Ishikawa (cell line): ENCODE data around the gene IL19.

Experiments used
- CEBPB ChIP-seq: IDR thresholded peaks from 2 replicates; pipeline ENCODE4 v1.6.1; 2012
- CREB1 ChIP-seq: IDR thresholded peaks from 2 replicates; pipeline ENCODE4 v1.6.1; 2012; ENCODE audit warnings: low read depth
- EGR1 ChIP-seq: IDR thresholded peaks from 2 replicates; pipeline ENCODE4 v1.6.1; 2012
- EP300 ChIP-seq: IDR thresholded peaks from 2 replicates; pipeline ENCODE4 v1.6.1; 2012; ENCODE audit warnings: borderline replicate concordance
- FOXM1 ChIP-seq: IDR thresholded peaks from 2 replicates; pipeline ENCODE4 v1.6.1; 2012; ENCODE audit warnings: low read depth, borderline replicate concordance
- NFIC ChIP-seq: IDR thresholded peaks from 2 replicates; pipeline ENCODE4 v1.6.1; 2012
- RAD21 ChIP-seq: IDR thresholded peaks from 2 replicates; pipeline ENCODE4 v1.6.1; 2012; ENCODE audit warnings: low read depth
- TAF1 ChIP-seq: IDR thresholded peaks from 2 replicates; pipeline ENCODE4 v1.6.1; 2012; ENCODE audit warnings: low read depth, mild to moderate bottlenecking
- TCF12 ChIP-seq: IDR thresholded peaks from 2 replicates; pipeline ENCODE4 v1.6.1; 2012; ENCODE audit warnings: low read depth
- YY1 ChIP-seq: IDR thresholded peaks from 2 replicates; pipeline ENCODE4 v1.6.1; 2012; ENCODE audit warnings: low read depth
- TF ChIP-seq, protein P1 (sequence below): IDR thresholded peaks from 2 replicates; pipeline ENCODE4 v1.6.1; 2012
- TF ChIP-seq, protein P2 (sequence below): IDR thresholded peaks from 2 replicates; pipeline ENCODE4 v1.6.1; 2012; ENCODE audit warnings: low read depth, mild to moderate bottlenecking
- TF ChIP-seq, protein P3 (sequence below): IDR thresholded peaks from 2 replicates; pipeline ENCODE4 v1.6.1; 2012

DNA sequence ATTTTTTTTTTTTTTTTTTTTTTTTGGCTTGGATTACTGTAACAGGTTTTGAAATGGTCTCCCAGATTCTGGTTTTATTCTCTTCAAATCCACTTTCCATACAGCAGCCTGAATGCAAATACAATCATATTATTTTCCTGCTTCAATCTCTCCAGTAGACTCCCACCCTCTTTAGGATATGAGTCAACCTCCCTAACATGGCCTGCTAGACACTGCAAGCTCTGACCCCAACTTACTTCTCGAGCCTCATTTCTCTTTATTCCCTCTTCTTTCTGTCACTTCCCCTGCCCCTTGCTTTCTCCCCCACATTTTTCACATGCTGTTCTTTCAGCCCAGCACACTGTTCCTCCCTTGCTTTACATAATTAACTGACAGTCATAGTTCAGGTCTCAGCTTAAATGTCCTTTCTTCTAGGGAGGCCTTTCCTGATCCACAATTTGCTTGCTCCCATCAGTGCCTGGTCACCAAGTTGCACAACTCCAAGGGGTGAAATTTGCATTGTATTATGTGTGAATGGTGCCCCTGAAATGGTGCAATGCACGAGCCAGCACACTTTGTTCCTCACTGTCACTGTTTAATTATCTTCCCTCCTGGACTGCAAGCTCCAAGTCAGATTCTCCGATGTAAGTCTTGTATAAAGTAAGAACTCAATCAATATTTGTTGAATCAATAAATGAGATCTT is 22.1 kb upstream of the IL19 start:
- TF ChIP-seq EGR1: no peak
- TF ChIP-seq, protein P1, sequence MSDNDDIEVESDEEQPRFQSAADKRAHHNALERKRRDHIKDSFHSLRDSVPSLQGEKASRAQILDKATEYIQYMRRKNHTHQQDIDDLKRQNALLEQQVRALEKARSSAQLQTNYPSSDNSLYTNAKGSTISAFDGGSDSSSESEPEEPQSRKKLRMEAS: no peak
- no peak for TF ChIP-seq TCF12
- TF ChIP-seq EP300: no peak
- TF ChIP-seq TAF1: no peak
- no peak for TF ChIP-seq RAD21
- TF ChIP-seq CEBPB: no peak
- TF ChIP-seq FOXM1: no peak
- TF ChIP-seq, protein P2, sequence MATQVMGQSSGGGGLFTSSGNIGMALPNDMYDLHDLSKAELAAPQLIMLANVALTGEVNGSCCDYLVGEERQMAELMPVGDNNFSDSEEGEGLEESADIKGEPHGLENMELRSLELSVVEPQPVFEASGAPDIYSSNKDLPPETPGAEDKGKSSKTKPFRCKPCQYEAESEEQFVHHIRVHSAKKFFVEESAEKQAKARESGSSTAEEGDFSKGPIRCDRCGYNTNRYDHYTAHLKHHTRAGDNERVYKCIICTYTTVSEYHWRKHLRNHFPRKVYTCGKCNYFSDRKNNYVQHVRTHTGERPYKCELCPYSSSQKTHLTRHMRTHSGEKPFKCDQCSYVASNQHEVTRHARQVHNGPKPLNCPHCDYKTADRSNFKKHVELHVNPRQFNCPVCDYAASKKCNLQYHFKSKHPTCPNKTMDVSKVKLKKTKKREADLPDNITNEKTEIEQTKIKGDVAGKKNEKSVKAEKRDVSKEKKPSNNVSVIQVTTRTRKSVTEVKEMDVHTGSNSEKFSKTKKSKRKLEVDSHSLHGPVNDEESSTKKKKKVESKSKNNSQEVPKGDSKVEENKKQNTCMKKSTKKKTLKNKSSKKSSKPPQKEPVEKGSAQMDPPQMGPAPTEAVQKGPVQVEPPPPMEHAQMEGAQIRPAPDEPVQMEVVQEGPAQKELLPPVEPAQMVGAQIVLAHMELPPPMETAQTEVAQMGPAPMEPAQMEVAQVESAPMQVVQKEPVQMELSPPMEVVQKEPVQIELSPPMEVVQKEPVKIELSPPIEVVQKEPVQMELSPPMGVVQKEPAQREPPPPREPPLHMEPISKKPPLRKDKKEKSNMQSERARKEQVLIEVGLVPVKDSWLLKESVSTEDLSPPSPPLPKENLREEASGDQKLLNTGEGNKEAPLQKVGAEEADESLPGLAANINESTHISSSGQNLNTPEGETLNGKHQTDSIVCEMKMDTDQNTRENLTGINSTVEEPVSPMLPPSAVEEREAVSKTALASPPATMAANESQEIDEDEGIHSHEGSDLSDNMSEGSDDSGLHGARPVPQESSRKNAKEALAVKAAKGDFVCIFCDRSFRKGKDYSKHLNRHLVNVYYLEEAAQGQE: no peak
- TF ChIP-seq CREB1: no peak
- TF ChIP-seq YY1: no peak
- TF ChIP-seq, protein P3, sequence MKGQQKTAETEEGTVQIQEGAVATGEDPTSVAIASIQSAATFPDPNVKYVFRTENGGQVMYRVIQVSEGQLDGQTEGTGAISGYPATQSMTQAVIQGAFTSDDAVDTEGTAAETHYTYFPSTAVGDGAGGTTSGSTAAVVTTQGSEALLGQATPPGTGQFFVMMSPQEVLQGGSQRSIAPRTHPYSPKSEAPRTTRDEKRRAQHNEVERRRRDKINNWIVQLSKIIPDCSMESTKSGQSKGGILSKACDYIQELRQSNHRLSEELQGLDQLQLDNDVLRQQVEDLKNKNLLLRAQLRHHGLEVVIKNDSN: no peak
- no peak for TF ChIP-seq NFIC
